ENCODE results near the gene CLIP1. TPM values are rescaled to one million over a fixed set of nuclear protein-coding genes. Genes with fewer than 3 reads are reported as not detected.
A peak's percentile ranks its signal among the peaks of the same experiment; 100 is the strongest.
"Not testable (repeated sequence)": the region's sequence is repeated elsewhere in the genome, so short reads cannot be mapped to it uniquely, and the experiment has no call there.

CLIP1 gene
- total RNA-seq, 2 experiments from 2014 or later, result 69.2 to 71.8 TPM

- H3K9me3 Mint-ChIP-seq, result no peaks in the 10 kb centered on the region
- CTCF ChIA-PET, result interaction anchor here (0.6 to 0.8 kb wide), 3 partner anchors 12 to 129 kb away, joined by 3 to 4 read pairs (median 3); no protein-coding TSS in a partner anchor
- H3K4me1 Mint-ChIP-seq (ENCODE audit: low read depth), result peaks cover 26% of the 10 kb centered on the region
- no peaks in the 10 kb centered on the region for H3K27me3 Mint-ChIP-seq
- no peak for DNase-seq
- H3K4me3 Mint-ChIP-seq, result no peak overlapping the region
- peak overlapping the region; percentile 38 for H3K27ac Mint-ChIP-seq
- peaks cover 24% of the 10 kb centered on the region for H3K36me3 Mint-ChIP-seq
- intact Hi-C loops (cut with micrococcal nuclease), result no loop called here
- POLR2A ChIA-PET, result no interaction called here
Observed at GRCh38 chr12:122368361-122369073, 54.0 kb downstream of the CLIP1 start.

GRCh38 chr12:122367632-122368031 lies 54.8 kb downstream of the CLIP1 start:
- H3K9me3 Mint-ChIP-seq; DNase-seq; H3K27ac Mint-ChIP-seq; intact Hi-C loops (cut with micrococcal nuclease); H3K4me3 Mint-ChIP-seq; H3K27me3 Mint-ChIP-seq; POLR2A ChIA-PET: not testable (repeated sequence)
- CTCF ChIA-PET, result interaction anchor here (1.0 to 1.1 kb wide), 2 partner anchors 11 to 12 kb away, joined by 3 to 4 read pairs; no protein-coding TSS in a partner anchor
- H3K4me1 Mint-ChIP-seq (ENCODE audit: low read depth), result peaks cover 26% of the 10 kb centered on the region
- peaks cover 26% of the 10 kb centered on the region for H3K36me3 Mint-ChIP-seq

GRCh38 chr12:122366685-122367475 lies 55.6 kb downstream of the CLIP1 start:
- H3K4me1 Mint-ChIP-seq (ENCODE audit: low read depth), result peaks cover 24% of the 10 kb centered on the region
- no peaks in the 10 kb centered on the region for H3K9me3 Mint-ChIP-seq
- no peak overlapping the region for H3K4me3 Mint-ChIP-seq
- no peaks in the 10 kb centered on the region for H3K27me3 Mint-ChIP-seq
- CTCF ChIA-PET, result interaction anchor here (1.0 to 1.1 kb wide), 2 partner anchors 10 to 11 kb away, joined by 3 to 4 read pairs; no protein-coding TSS in a partner anchor
- peaks cover 24% of the 10 kb centered on the region for H3K36me3 Mint-ChIP-seq
- peak; percentile 36 for DNase-seq
- H3K27ac Mint-ChIP-seq, result peak overlapping the region; percentile 69
- intact Hi-C loops (cut with micrococcal nuclease), result no loop called here
- POLR2A ChIA-PET, result no interaction called here

DNA sequence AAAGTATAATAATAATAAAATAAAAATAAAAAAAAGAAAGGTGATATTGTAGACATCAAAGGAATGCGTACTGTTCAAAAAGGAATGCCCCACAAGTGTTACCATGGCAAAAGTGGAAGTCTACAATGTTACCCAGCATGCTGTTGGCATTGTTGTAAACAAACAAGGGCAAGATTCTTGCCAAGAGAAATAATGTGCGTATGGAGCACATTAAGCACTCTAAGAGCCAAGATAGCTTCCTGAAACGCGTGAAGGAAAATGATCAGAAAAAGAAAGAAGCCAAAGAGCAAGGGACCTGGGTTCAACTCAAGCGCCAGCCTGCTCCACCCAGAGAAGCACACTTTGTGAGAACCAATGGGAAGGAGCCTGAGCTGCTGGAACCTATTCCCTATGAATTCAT lies 57.2 kb downstream of the CLIP1 start:
- H3K27me3 Mint-ChIP-seq; H3K27ac Mint-ChIP-seq; intact Hi-C loops (cut with micrococcal nuclease); H3K9me3 Mint-ChIP-seq; POLR2A ChIA-PET; DNase-seq; H3K4me3 Mint-ChIP-seq; CTCF ChIA-PET: not testable (repeated sequence)
- peaks cover 19% of the 10 kb centered on the region for H3K4me1 Mint-ChIP-seq (ENCODE audit: low read depth)
- peaks cover 29% of the 10 kb centered on the region for H3K36me3 Mint-ChIP-seq

DNA sequence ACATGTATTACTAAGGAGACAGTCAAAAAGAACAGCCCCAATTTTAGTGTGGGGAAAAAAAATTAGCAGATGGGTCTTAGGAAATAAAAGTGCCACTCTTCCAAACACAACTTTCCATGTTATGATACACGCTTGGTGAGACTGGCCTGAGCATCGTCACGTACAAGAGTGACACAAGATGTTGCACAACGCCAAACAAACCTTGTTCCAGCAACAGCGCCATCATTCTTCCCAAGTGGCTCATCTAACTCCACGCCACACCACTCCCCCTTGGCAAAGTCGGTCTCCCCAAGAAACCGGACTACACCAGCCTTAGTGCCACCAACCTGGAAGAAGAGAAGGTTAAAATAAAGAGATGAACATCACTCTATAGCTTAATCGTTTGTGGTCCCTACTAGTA lies 58.7 kb downstream of the CLIP1 start:
- Mint-ChIP-seq H3K9me3 (no peaks in the 10 kb centered on the region), H3K4me1 (ENCODE audit: low read depth) (peaks cover 17% of the 10 kb centered on the region), H3K36me3 (peaks cover 24% of the 10 kb centered on the region), H3K4me3 (no peak overlapping the region), H3K27me3 (no peaks in the 10 kb centered on the region), H3K27ac (no peak overlapping the region)
- intact Hi-C loops (cut with micrococcal nuclease), result no loop called here
- CTCF ChIA-PET, result interaction anchor here (1.1 kb wide), 1 partner anchor 7 kb away, joined by 3 read pairs; no protein-coding TSS in a partner anchor
- DNase-seq, result no peak
- POLR2A ChIA-PET, result interaction anchor here (0.5 kb wide), 1 partner anchor 128 kb away, joined by 3 read pairs; no protein-coding TSS in a partner anchor

DNA sequence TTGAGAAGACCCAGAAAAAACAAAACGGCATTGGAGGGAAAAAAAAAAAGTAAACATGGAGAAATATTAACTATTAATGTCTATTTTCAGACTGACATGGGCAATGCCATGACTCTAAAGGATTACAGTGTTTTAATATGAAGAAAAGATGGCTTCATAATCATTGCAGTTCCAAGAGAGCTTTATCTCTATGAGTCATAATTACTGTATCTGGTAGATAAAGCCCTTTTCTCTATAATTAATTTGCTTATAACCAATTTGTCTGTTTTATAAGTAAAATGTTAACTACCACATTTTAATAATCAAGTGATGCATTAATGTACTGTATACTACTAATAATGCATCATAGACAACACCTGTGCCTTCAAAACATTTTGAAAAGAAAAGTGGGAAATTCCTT lies 59.7 kb downstream of the CLIP1 start:
- DNase-seq, result no peak
- ChIA-PET CTCF (no interaction called here), POLR2A (no interaction called here)
- Mint-ChIP-seq H3K36me3 (peaks cover 20% of the 10 kb centered on the region), H3K4me3 (no peak overlapping the region), H3K27ac (no peak overlapping the region), H3K9me3 (no peaks in the 10 kb centered on the region), H3K4me1 (ENCODE audit: low read depth) (peaks cover 15% of the 10 kb centered on the region), H3K27me3 (no peaks in the 10 kb centered on the region)
- intact Hi-C loops (cut with micrococcal nuclease), result no loop called here

DNA sequence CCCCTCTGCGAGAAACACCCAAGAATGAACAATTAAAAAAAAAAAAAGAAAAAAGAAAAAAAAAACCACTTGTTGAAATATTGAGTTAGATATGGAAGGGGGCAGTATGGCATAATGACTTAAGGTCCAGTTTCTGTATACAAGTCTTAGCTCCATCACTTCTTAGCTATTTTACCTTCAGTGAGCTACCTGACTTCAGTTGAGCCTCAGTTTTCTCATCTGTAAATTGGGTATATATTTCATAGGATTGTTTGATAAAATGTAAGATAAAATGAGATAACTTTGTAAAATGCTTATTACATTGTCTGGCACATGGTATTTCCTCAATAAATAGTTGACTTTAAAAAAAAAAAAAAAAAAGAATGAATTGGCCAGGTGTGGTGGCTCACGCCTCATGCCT lies 64.1 kb downstream of the CLIP1 start:
- H3K9me3 Mint-ChIP-seq; H3K4me3 Mint-ChIP-seq; DNase-seq; H3K27ac Mint-ChIP-seq; H3K27me3 Mint-ChIP-seq; POLR2A ChIA-PET; H3K4me1 Mint-ChIP-seq (ENCODE audit: low read depth): not testable (repeated sequence)
- peaks cover 33% of the 10 kb centered on the region for H3K36me3 Mint-ChIP-seq
- CTCF ChIA-PET, result interaction anchor here (0.6 kb wide), 2 partner anchors 150 to 665 kb away, joined by 3 read pairs; no protein-coding TSS in a partner anchor
- intact Hi-C loops (cut with micrococcal nuclease), result loop anchor here (5.0 kb wide), 1 partner anchor 226 kb away; no protein-coding TSS in a partner anchor

DNA sequence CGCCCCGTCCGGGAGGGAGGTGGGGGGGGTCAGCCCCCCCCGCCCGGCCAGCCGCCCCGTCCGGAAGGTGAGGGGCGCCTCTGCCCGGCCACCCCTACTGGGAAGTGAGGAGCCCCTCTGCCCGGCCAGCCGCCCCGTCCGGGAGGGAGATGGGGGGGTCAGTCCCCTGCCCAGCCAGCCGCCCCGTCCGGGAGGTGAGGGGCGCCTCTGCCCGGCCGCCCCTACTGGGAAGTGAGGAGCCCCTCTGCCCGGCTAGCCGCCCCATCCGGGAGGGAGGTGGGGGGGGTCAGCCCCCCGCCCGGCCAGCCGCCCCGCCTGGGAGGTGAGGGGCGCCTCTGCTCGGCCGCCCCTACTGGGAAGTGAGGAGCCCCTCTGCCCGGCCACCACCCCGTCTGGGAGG lies 64.9 kb downstream of the CLIP1 start:
- H3K36me3 Mint-ChIP-seq, result peaks cover 35% of the 10 kb centered on the region
- DNase-seq; H3K27ac Mint-ChIP-seq; CTCF ChIA-PET; H3K4me1 Mint-ChIP-seq (ENCODE audit: low read depth); H3K27me3 Mint-ChIP-seq; H3K4me3 Mint-ChIP-seq; POLR2A ChIA-PET; H3K9me3 Mint-ChIP-seq: not testable (repeated sequence)
- intact Hi-C loops (cut with micrococcal nuclease), result loop anchor here (2.0 to 5.0 kb wide), 2 partner anchors 21 to 225 kb away; no protein-coding TSS in a partner anchor

GRCh38 chr12:122356991-122357390 lies 65.5 kb downstream of the CLIP1 start:
- H3K36me3 Mint-ChIP-seq, result peaks cover 40% of the 10 kb centered on the region
- H3K27me3 Mint-ChIP-seq; H3K4me1 Mint-ChIP-seq (ENCODE audit: low read depth); POLR2A ChIA-PET; H3K4me3 Mint-ChIP-seq; DNase-seq; H3K27ac Mint-ChIP-seq; H3K9me3 Mint-ChIP-seq: not testable (repeated sequence)
- CTCF ChIA-PET, result interaction anchor here (0.8 to 2.0 kb wide), 5 partner anchors 10 to 193 kb away, joined by 3 to 6 read pairs (median 6); no protein-coding TSS in a partner anchor
- intact Hi-C loops (cut with micrococcal nuclease), result loop anchor here (2.0 to 5.0 kb wide), 2 partner anchors 20 to 225 kb away; no protein-coding TSS in a partner anchor

DNA sequence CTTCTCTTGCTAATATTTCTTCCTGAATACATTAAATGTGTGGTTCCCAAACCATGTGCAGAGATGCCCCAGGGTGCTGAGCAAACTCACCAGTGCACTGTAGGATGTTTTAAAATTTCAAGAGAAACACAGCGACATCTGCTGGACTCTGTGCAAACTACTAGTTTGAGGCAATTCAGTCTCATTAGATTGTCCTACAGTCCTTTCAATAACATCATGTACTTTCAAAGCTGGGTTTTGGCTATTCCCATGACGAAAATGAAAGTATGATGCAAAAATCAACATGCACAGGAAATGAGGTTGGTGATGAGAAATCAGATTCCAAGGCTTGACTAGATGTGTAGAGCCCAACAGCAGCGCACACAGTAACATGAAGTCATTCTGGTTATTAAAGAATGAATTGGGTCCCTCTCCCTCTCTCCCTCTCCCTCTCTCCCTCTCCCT lies 66.3 kb downstream of the CLIP1 start:
- H3K4me3 Mint-ChIP-seq, result no peak overlapping the region
- intact Hi-C loops (cut with micrococcal nuclease), result loop anchor here (2.0 to 5.0 kb wide), 2 partner anchors 19 to 224 kb away; no protein-coding TSS in a partner anchor
- no peaks in the 10 kb centered on the region for H3K9me3 Mint-ChIP-seq
- POLR2A ChIA-PET, result no interaction called here
- peaks cover 38% of the 10 kb centered on the region for H3K36me3 Mint-ChIP-seq
- peak overlapping the region; percentile 43 for H3K27ac Mint-ChIP-seq
- DNase-seq, result peak; percentile 62
- CTCF ChIA-PET, result interaction anchor here (0.6 to 3.7 kb wide), 32 partner anchors 8 to 224 kb away, joined by 3 to 50 read pairs (median 4); partner anchors contain the start of genes KNTC1 and RSRC2
- H3K4me1 Mint-ChIP-seq (ENCODE audit: low read depth), result peaks cover 9% of the 10 kb centered on the region
- H3K27me3 Mint-ChIP-seq, result no peaks in the 10 kb centered on the region

GRCh38 chr12:122355706-122356105 lies 66.8 kb downstream of the CLIP1 start:
- no peak for DNase-seq
- Mint-ChIP-seq H3K27me3 (no peaks in the 10 kb centered on the region), H3K9me3 (no peaks in the 10 kb centered on the region), H3K36me3 (peaks cover 36% of the 10 kb centered on the region), H3K4me3 (no peak overlapping the region), H3K27ac (no peak overlapping the region), H3K4me1 (ENCODE audit: low read depth) (peaks cover 9% of the 10 kb centered on the region)
- intact Hi-C loops (cut with micrococcal nuclease), result loop anchor here (2.0 to 5.0 kb wide), 2 partner anchors 19 to 223 kb away; no protein-coding TSS in a partner anchor
- CTCF ChIA-PET, result interaction anchor here (0.6 to 3.7 kb wide), 30 partner anchors 9 to 224 kb away, joined by 3 to 50 read pairs (median 4); partner anchors contain the start of genes KNTC1, RSRC2 and VPS33A
- POLR2A ChIA-PET, result no interaction called here
